GM08714 (cell line): ENCODE results near the gene CCAR1.
"Not testable (repeated sequence)": the region's sequence is repeated elsewhere in the genome, so short reads cannot be mapped to it uniquely, and the experiment has no call there.

Experiments
- H3K4me3 ChIP-seq: fragments of 200-500 bp; sonication (Bioruptor generic); 2 replicates; pipeline ENCODE4 v1.5.1; 2014; ENCODE audit warnings: mild to moderate bottlenecking, low read length, inconsistent platforms
- ZNF274 ChIP-seq: IDR thresholded peaks from 2 replicates; pipeline ENCODE4 v1.6.1; 2012; ENCODE audit warnings: mild to moderate bottlenecking, low read depth, low read length

Gene CCAR1

GRCh38 chr10:68742397-68742796 is 21.4 kb downstream of the CCAR1 start:
- no peak overlapping the region for H3K4me3 ChIP-seq
- TF ChIP-seq ZNF274, result no peak

GRCh38 chr10:68752711-68753350 is 31.8 kb downstream of the CCAR1 start:
- TF ChIP-seq ZNF274, result no peak
- H3K4me3 ChIP-seq, result no peak overlapping the region

GRCh38 chr10:68756246-68756645 is 35.2 kb downstream of the CCAR1 start:
- H3K4me3 ChIP-seq, result no peak overlapping the region
- no peak for TF ChIP-seq ZNF274

GRCh38 chr10:68756766-68757165 is 35.7 kb downstream of the CCAR1 start:
- no peak overlapping the region for H3K4me3 ChIP-seq
- no peak for TF ChIP-seq ZNF274

- TF ChIP-seq ZNF274, result no peak
- H3K4me3 ChIP-seq, result no peak overlapping the region
Measured at GRCh38 chr10:68759223-68759863, 38.3 kb downstream of the CCAR1 start.

GRCh38 chr10:68759967-68760366 is 38.9 kb downstream of the CCAR1 start:
- no peak for TF ChIP-seq ZNF274
- no peak overlapping the region for H3K4me3 ChIP-seq

- not testable (repeated sequence) for H3K4me3 ChIP-seq
Measured at GRCh38 chr10:68767407-68767806, 46.4 kb downstream of the CCAR1 start.

- TF ChIP-seq ZNF274, result no peak
- no peak overlapping the region for H3K4me3 ChIP-seq
Measured at GRCh38 chr10:68781613-68782574, 60.9 kb downstream of the CCAR1 start.

GRCh38 chr10:68784476-68784875 is 63.4 kb downstream of the CCAR1 start:
- no peak for TF ChIP-seq ZNF274

GRCh38 chr10:68787813-68788212 is 66.8 kb downstream of the CCAR1 start:
- H3K4me3 ChIP-seq, result no peak overlapping the region
- no peak for TF ChIP-seq ZNF274

More at GRCh38 chr10:68784476-68784875, 63.4 kb downstream of the CCAR1 start:
- no peak overlapping the region for H3K4me3 ChIP-seq

GRCh38 chr10:68790476-68790875 is 69.4 kb downstream of the CCAR1 start:
- TF ChIP-seq ZNF274, result no peak

GRCh38 chr10:68792115-68792514 is 71.1 kb downstream of the CCAR1 start:
- no peak for TF ChIP-seq ZNF274
- no peak overlapping the region for H3K4me3 ChIP-seq

More at GRCh38 chr10:68790476-68790875, 69.4 kb downstream of the CCAR1 start:
- no peak overlapping the region for H3K4me3 ChIP-seq

GRCh38 chr10:68795886-68796532 is 75.0 kb downstream of the CCAR1 start:
- no peak overlapping the region for H3K4me3 ChIP-seq
- TF ChIP-seq ZNF274, result no peak

GRCh38 chr10:68796605-68797004 is 75.6 kb downstream of the CCAR1 start:
- no peak for TF ChIP-seq ZNF274
- no peak overlapping the region for H3K4me3 ChIP-seq
